ENCODE data around the gene MPRIP.

DNA sequence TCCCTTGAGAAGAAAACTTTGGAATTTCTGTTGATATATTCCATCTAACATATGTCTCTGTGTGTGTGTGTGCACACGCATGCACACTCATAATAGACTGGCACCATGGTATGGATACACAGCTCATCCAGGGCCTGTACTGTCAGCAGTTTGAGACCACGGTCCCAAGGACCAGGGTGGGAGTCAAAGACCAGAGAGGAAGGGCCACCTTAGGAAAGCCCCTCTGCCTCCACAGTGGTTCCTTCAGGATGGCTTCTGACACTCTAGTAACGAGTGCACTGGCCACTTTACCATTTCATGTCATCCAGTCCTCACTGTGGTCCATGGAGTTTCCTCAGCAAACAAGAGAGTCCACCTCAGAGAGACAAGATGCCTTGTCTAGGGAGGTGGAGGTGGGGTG lies 82.1 kb downstream of the MPRIP start:
- TF ChIP-seq CTCF (IDR thresholded peaks at IDR 0.05) (no peak), MLX (CRISPR knock-in tag; IDR thresholded peaks at IDR 0.05) (no peak), NR2C2 (CRISPR knock-in tag; IDR thresholded peaks at IDR 0.05) (no peak), ESRRA (CRISPR knock-in tag; IDR thresholded peaks at IDR 0.05; ENCODE audit: borderline replicate concordance) (no peak), CBFB (CRISPR knock-in tag; IDR thresholded peaks at IDR 0.05; ENCODE audit: low read depth) (no peak), ZNF317 (CRISPR knock-in tag; IDR thresholded peaks at IDR 0.05; ENCODE audit: borderline replicate concordance, low read depth) (no peak), USF2 (CRISPR knock-in tag; IDR thresholded peaks at IDR 0.05) (no peak), TEAD4 (CRISPR knock-in tag; IDR thresholded peaks at IDR 0.05) (no peak), JUN (CRISPR knock-in tag; IDR thresholded peaks at IDR 0.05) (no peak)
- TF ChIP-seq, protein P1, sequence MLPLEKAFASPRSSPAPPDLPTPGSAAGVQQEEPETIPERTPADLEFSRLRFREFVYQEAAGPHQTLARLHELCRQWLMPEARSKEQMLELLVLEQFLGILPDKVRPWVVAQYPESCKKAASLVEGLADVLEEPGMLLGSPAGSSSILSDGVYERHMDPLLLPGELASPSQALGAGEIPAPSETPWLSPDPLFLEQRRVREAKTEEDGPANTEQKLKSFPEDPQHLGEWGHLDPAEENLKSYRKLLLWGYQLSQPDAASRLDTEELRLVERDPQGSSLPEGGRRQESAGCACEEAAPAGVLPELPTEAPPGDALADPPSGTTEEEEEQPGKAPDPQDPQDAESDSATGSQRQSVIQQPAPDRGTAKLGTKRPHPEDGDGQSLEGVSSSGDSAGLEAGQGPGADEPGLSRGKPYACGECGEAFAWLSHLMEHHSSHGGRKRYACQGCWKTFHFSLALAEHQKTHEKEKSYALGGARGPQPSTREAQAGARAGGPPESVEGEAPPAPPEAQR (CRISPR knock-in tag; IDR thresholded peaks at IDR 0.05) = no peak
- TF ChIP-seq, protein P2, sequence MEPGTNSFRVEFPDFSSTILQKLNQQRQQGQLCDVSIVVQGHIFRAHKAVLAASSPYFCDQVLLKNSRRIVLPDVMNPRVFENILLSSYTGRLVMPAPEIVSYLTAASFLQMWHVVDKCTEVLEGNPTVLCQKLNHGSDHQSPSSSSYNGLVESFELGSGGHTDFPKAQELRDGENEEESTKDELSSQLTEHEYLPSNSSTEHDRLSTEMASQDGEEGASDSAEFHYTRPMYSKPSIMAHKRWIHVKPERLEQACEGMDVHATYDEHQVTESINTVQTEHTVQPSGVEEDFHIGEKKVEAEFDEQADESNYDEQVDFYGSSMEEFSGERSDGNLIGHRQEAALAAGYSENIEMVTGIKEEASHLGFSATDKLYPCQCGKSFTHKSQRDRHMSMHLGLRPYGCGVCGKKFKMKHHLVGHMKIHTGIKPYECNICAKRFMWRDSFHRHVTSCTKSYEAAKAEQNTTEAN (CRISPR knock-in tag; IDR thresholded peaks at IDR 0.05) = no peak
- TF ChIP-seq, protein P3, sequence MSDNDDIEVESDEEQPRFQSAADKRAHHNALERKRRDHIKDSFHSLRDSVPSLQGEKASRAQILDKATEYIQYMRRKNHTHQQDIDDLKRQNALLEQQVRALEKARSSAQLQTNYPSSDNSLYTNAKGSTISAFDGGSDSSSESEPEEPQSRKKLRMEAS (CRISPR knock-in tag; IDR thresholded peaks at IDR 0.05) = no peak
- TF ChIP-seq, protein P4, sequence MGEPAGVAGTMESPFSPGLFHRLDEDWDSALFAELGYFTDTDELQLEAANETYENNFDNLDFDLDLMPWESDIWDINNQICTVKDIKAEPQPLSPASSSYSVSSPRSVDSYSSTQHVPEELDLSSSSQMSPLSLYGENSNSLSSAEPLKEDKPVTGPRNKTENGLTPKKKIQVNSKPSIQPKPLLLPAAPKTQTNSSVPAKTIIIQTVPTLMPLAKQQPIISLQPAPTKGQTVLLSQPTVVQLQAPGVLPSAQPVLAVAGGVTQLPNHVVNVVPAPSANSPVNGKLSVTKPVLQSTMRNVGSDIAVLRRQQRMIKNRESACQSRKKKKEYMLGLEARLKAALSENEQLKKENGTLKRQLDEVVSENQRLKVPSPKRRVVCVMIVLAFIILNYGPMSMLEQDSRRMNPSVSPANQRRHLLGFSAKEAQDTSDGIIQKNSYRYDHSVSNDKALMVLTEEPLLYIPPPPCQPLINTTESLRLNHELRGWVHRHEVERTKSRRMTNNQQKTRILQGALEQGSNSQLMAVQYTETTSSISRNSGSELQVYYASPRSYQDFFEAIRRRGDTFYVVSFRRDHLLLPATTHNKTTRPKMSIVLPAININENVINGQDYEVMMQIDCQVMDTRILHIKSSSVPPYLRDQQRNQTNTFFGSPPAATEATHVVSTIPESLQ (CRISPR knock-in tag; IDR thresholded peaks at IDR 0.05) = no peak
- TF ChIP-seq, protein P5, sequence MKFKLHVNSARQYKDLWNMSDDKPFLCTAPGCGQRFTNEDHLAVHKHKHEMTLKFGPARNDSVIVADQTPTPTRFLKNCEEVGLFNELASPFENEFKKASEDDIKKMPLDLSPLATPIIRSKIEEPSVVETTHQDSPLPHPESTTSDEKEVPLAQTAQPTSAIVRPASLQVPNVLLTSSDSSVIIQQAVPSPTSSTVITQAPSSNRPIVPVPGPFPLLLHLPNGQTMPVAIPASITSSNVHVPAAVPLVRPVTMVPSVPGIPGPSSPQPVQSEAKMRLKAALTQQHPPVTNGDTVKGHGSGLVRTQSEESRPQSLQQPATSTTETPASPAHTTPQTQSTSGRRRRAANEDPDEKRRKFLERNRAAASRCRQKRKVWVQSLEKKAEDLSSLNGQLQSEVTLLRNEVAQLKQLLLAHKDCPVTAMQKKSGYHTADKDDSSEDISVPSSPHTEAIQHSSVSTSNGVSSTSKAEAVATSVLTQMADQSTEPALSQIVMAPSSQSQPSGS (CRISPR knock-in tag; IDR thresholded peaks at IDR 0.05; ENCODE audit: borderline replicate concordance, low read depth) = no peak
